SJSA1 (cell line): Measurements from ENCODE around the gene TSPAN16. TPM values are rescaled to one million over a fixed set of nuclear protein-coding genes. Genes with fewer than 3 reads are reported as not detected.
"Not testable (repeated sequence)": the region's sequence is repeated elsewhere in the genome, so short reads cannot be mapped to it uniquely, and the experiment has no call there.

Source experiments
- DNase-seq, 2 experiments: peaks; one replicate each; pipeline ENCODE4 v3.0.0-alpha.2; 2015 to 2020; ENCODE audit warnings: low spot score in 2 of 2, low read depth in 1 of 2
- H3K27ac ChIP-seq: fragments of 250-450 bp; sonication (Bioruptor Pico); 2 replicates; pipeline ENCODE4 v1.5.1; 2020; ENCODE audit warnings: mild to moderate bottlenecking, moderate library complexity
- H3K27me3 ChIP-seq: fragments of 250-450 bp; sonication (Bioruptor Pico); replicated peaks from 2 replicates; pipeline ENCODE4 v1.5.1; 2020; ENCODE audit warnings: mild to moderate bottlenecking, moderate library complexity
- H3K36me3 ChIP-seq: fragments of 250-450 bp; sonication (Bioruptor Pico); 2 replicates; pipeline ENCODE4 v1.5.1; 2020; ENCODE audit warnings: mild to moderate bottlenecking
- H3K4me1 ChIP-seq: fragments of 250-450 bp; sonication (Bioruptor Pico); replicated peaks from 2 replicates; pipeline ENCODE4 v1.6.1; 2021; ENCODE audit warnings: mild to moderate bottlenecking
- H3K4me3 ChIP-seq: fragments of 250-450 bp; sonication (Bioruptor Pico); 2 replicates; pipeline ENCODE4 v1.5.1; 2020; ENCODE audit warnings: mild to moderate bottlenecking
- H3K9me3 ChIP-seq: fragments of 250-450 bp; sonication (Bioruptor Pico); replicated peaks from 2 replicates; pipeline ENCODE4 v1.5.1; 2020; ENCODE audit warnings: mild to moderate bottlenecking
- total RNA-seq: library from RNA; depleted of rRNA; stranded (reverse); fragments of >200 nt; shearing (Covaris generic); gene quantifications from 2 replicates; pipeline ENCODE4 v1.2.3, GENCODE V29; 2014

Gene TSPAN16
- total RNA-seq, 1 experiment from 2014 or later, result 0.50 TPM

GRCh38 chr19:11354102-11354501, 58.1 kb downstream of the TSPAN16 start:
- H3K36me3 ChIP-seq, H3K27me3 ChIP-seq, H3K4me3 ChIP-seq, H3K9me3 ChIP-seq, DNase-seq, H3K4me1 ChIP-seq, H3K27ac ChIP-seq: not testable (repeated sequence)

GRCh38 chr19:11355160-11356073, 59.5 kb downstream of the TSPAN16 start, which contains the start of gene PLPPR2:
Gene PLPPR2 (plus strand): TSS chr19:11355432. CDS start chr19:11357674, 2,242 bp downstream.
- Histone ChIP-seq H3K27me3 (no peaks in the 10 kb centered on the region), H3K36me3 (peaks cover 4% of the 10 kb centered on the region; the same call in 1 of the 2 replicates), H3K4me3 (peak within 1 kb of the TSS; percentile 51), H3K27ac (no peak within 1 kb of the TSS), H3K4me1 (peaks cover 6% of the 10 kb centered on the region), H3K9me3 (no peaks in the 10 kb centered on the region)
- DNase-seq, result peak; percentile 80 to 92

- DNase-seq, result no peak
- peaks cover 6% of the 10 kb centered on the region for H3K4me1 ChIP-seq
- no peaks in the 10 kb centered on the region for H3K9me3 ChIP-seq
- H3K4me3 ChIP-seq, result peak overlapping the region; percentile 51
- no peak overlapping the region for H3K27ac ChIP-seq
- peaks cover 4% of the 10 kb centered on the region for H3K36me3 ChIP-seq
- H3K27me3 ChIP-seq, result no peaks in the 10 kb centered on the region
These were observed 60.1 kb downstream of the TSPAN16 start for GRCh38 chr19:11356074-11356397.

GRCh38 chr19:11356676-11357550, 61.0 kb downstream of the TSPAN16 start:
- no peak overlapping the region for H3K4me3 ChIP-seq
- no peak overlapping the region for H3K27ac ChIP-seq
- H3K36me3 ChIP-seq, result peaks cover 13% of the 10 kb centered on the region
- DNase-seq, result no peak
- no peaks in the 10 kb centered on the region for H3K27me3 ChIP-seq
- H3K9me3 ChIP-seq, result no peaks in the 10 kb centered on the region
- peaks cover 6% of the 10 kb centered on the region for H3K4me1 ChIP-seq

- no peak overlapping the region for H3K27ac ChIP-seq
- H3K4me1 ChIP-seq, result peaks cover 6% of the 10 kb centered on the region
- H3K9me3 ChIP-seq, result no peaks in the 10 kb centered on the region
- H3K27me3 ChIP-seq, result no peaks in the 10 kb centered on the region
- peaks cover 19% of the 10 kb centered on the region for H3K36me3 ChIP-seq
- H3K4me3 ChIP-seq, result no peak overlapping the region
- no peak for DNase-seq
These were observed 63.5 kb downstream of the TSPAN16 start for GRCh38 chr19:11359421-11359820.

GRCh38 chr19:11361037-11361770, 65.2 kb downstream of the TSPAN16 start:
- no peak for DNase-seq
- H3K4me1 ChIP-seq, result peaks cover under 1% of the 10 kb centered on the region
- H3K27me3 ChIP-seq, result no peaks in the 10 kb centered on the region
- no peaks in the 10 kb centered on the region for H3K9me3 ChIP-seq
- no peak overlapping the region for H3K4me3 ChIP-seq
- peaks cover 19% of the 10 kb centered on the region for H3K36me3 ChIP-seq
- no peak overlapping the region for H3K27ac ChIP-seq

GRCh38 chr19:11361771-11362731, 66.1 kb downstream of the TSPAN16 start:
- Histone ChIP-seq H3K9me3 (no peaks in the 10 kb centered on the region), H3K27me3 (no peaks in the 10 kb centered on the region), H3K36me3 (peaks cover 19% of the 10 kb centered on the region), H3K4me1 (no peaks in the 10 kb centered on the region), H3K4me3 (no peak overlapping the region), H3K27ac (no peak overlapping the region)
- no peak for DNase-seq

GRCh38 chr19:11363881-11364280, 67.9 kb downstream of the TSPAN16 start:
- H3K9me3 ChIP-seq, result no peaks in the 10 kb centered on the region
- no peak overlapping the region for H3K27ac ChIP-seq
- no peak for DNase-seq

GRCh38 chr19:11364296-11364904, 68.4 kb downstream of the TSPAN16 start:
- H3K27ac ChIP-seq, result no peak overlapping the region
- no peak overlapping the region for H3K4me3 ChIP-seq
- peaks cover 19% of the 10 kb centered on the region for H3K36me3 ChIP-seq
- no peaks in the 10 kb centered on the region for H3K9me3 ChIP-seq
- no peaks in the 10 kb centered on the region for H3K27me3 ChIP-seq
- H3K4me1 ChIP-seq, result no peaks in the 10 kb centered on the region
- DNase-seq, result no peak

More at GRCh38 chr19:11363881-11364280, 67.9 kb downstream of the TSPAN16 start:
- Histone ChIP-seq H3K4me1 (no peaks in the 10 kb centered on the region), H3K27me3 (no peaks in the 10 kb centered on the region), H3K36me3 (peaks cover 19% of the 10 kb centered on the region), H3K4me3 (no peak overlapping the region)

GRCh38 chr19:11364935-11365334, 69.0 kb downstream of the TSPAN16 start:
- no peak for DNase-seq
- Histone ChIP-seq H3K27me3 (no peaks in the 10 kb centered on the region), H3K4me1 (no peaks in the 10 kb centered on the region), H3K36me3 (peaks cover 15% of the 10 kb centered on the region), H3K27ac (no peak overlapping the region), H3K9me3 (no peaks in the 10 kb centered on the region), H3K4me3 (no peak overlapping the region)
